Airway epithelial cell (primary cell): Measurements from ENCODE around the gene CACNA1B. TPM values are rescaled to one million over a fixed set of nuclear protein-coding genes. Genes with fewer than 3 reads are reported as not detected.

Experiments used
- total RNA-seq: library from RNA; depleted of rRNA; stranded (reverse); fragments of >200 nt; gene quantifications from 2 replicates; pipeline ENCODE4 v1.2.3, GENCODE V29; 2015

The CACNA1B gene
- under 0.01 TPM in 2 replicates for total RNA-seq

DNA sequence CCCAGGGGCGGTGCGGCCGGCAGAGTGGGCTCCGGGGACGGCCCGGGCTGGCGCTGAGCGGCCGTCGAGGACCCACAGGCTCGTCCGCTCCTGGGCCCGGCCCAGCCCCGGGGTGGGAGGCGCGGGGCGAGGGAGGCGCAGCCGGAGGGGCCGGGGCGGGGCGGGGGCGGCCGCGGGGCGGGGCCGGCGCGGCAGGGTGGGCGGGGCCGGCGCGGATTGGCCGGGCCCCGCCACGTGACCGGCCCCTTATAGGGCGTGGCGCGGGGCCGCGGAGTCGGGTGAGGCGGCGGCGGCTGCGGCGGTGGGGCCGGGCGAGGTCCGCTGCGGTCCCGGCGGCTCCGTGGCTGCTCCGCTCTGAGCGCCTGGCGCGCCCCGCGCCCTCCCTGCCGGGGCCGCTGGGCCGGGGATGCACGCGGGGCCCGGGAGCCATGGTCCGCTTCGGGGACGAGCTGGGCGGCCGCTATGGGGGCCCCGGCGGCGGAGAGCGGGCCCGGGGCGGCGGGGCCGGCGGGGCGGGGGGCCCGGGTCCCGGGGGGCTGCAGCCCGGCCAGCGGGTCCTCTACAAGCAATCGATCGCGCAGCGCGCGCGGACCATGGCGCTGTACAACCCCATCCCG lies at the start of gene CACNA1B:
TSS of gene CACNA1B (plus strand) at position 277 of the 617 bp plus-strand sequence. CDS start at position 429, 152 bp downstream.

